ENCODE measurements around the gene NFRKB.
"Not testable (repeated sequence)": the region's sequence is repeated elsewhere in the genome, so short reads cannot be mapped to it uniquely, and the experiment has no call there.

NFRKB gene

DNA sequence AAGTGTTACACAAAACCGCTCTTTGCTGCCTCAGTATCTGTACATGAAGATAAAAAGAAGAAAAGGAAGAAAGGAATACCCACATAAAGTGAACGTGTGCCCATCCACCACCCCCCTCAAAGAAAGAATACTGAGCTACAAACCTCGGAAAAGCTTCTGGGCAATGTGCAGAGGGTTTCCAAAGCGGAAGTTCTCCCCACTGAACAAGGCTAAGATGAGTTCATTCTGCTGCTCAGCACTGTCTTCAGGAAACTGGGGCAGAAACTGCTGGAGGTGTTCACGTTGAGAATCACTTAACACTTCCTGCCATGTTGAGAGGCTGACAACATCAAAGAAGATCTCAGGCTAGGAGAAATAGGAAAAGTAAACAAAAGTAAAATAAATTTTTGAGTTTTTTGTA is 6.9 kb downstream of the NFRKB start:
- no peak for DNase-seq

- DNase-seq = no peak
These were observed 10.0 kb downstream of the NFRKB start for GRCh38 chr11:129885381-129885780.

DNA sequence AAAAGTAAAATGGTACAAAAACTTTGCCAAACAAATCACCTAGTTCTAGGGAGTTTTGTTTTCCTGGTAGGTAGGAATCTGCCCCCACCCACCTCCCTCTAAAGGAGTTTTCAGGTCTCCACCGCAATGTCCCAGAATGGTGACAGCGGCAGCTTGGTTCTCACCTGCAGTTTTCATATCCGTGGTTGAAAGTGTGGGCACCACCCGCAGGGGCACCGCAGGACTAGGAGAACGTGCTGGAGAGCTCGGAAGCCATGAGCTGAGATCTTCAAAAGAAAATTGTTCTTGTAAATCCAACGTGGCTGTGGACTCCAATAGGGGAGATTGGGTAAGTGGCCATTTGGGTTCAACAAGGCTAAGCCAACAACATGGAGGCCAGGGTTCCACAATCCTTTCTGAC is 10.8 kb downstream of the NFRKB start:
- no peak for DNase-seq

GRCh38 chr11:129881570-129882170 is 13.7 kb downstream of the NFRKB start:
- DNase-seq = no peak

DNA sequence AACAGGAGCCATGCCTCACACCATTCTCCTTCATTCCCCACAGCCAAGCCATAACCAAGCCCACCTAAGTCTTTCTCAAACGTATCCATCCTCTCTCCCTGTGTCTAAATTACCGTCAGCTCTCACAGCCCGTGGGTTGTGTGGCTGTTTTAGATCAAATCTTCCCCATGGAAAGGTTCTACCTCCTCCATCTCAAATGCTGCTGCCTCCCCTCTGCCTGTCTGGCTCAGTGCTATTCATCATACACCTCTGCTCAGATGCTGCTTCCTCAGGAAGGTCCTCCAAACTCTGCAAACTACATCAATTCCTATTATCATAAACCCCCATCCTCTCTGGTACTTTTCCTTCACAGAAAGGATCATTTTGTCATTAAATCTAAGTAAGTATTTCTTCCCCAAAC is 15.1 kb downstream of the NFRKB start:
- no peak for DNase-seq

GRCh38 chr11:129871914-129872313 is 23.5 kb downstream of the NFRKB start:
- DNase-seq = no peak

GRCh38 chr11:129868626-129869025 is 26.8 kb downstream of the NFRKB start:
- DNase-seq = not testable (repeated sequence)

GRCh38 chr11:129866311-129866710 is 29.1 kb downstream of the NFRKB start:
- DNase-seq = no peak

DNA sequence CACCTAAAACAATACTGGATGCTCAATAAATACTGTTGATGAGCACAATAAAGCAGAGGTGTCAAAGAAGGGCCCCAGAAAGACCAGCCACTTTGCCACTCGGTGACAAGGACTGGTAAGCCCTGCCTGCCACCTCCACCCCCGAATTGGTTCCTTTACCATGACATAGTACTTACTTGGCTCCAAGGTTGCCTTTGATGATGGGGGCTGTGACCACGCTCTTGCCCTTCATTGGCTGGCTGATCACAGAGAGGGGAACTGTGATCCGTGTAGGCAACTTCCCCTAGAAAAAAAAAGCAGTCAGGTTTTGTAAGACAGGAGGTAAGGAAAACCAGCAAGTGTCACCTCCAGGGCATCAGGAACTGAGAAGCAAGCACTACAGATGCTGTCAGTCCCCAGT is 29.7 kb downstream of the NFRKB start:
- no peak for DNase-seq

- DNase-seq = no peak
These were observed 30.6 kb downstream of the NFRKB start for GRCh38 chr11:129864811-129865210.

DNA sequence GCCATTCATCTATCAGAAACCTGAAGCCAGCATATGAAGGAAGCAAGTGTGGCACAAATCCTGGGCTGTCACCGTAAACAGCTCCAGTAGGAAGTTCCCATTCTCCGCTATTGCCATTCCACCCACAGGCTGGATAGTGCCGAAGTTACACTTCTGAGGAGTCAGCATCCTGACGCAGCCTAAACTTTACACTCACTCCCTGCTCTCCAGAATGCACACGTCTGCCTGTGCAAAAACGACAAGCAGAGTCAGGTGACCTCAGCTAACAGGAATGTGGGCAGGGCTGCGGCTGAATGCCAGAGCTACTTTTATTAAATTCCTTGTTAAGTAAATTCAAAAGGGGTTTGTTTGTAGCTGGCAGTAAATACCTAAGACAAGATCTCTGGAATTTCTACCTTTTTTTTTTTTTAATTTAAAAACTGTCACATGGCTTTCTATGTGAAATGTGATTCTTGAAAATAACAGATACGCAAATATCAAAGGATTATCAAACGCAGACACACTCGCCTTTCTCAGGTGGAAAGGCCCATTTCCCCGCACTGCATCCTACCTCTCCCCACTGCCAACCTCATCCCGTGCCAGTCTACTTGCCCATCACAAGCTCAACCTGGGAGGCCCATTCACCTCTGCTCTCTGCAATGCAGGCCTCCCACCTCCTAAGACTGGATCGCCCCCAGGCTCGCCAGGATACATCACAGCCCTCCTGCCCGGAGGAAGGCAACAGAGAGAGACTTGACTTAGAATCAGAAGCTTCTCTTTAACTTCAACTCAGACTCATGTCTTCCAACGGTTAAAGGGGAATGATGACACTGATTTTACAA is 33.5 kb downstream of the NFRKB start:
- DNase-seq = no peak

- no peak for DNase-seq
These were observed 39.3 kb downstream of the NFRKB start for GRCh38 chr11:129856036-129856435.

- peak; percentile 1 for DNase-seq
These were observed 40.3 kb downstream of the NFRKB start for GRCh38 chr11:129855086-129855485.

- no peak for DNase-seq
These were observed 41.1 kb downstream of the NFRKB start for GRCh38 chr11:129854232-129854805.

DNA sequence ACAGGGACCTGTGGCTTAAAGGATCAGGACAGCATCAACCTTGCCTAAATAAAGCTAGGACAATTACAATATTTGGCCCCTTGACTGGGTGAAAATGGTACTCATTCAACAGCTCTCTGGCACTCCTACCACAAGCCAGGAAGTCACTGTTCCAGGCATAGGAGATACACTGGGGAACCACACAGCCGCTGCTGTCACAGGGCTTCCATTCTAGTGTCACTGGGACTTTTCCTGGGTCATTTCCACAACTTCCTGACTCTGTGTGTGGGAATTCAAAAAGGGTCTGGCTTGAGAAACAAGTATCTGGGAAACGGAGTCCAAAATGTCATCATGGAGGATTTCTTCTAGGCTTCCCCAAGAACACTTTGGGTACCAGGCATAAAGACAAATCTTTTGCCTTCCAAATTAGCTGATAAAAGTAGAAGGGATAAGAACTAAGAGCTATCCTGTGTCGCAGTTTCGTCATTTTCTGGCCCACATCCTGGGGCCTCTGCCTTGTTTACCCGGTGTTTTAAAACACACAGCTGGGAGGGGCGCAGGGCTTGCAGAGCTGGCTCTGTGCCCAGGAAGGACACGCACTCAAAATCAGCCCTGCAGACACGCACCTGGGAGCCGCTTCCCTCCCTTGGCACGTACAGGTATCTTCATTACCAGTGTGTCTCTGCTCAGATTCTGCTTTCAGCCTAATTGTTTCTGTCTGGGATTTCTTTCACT is 41.7 kb downstream of the NFRKB start:
- DNase-seq = peak; percentile 65

- no peak for DNase-seq
These were observed 43.1 kb downstream of the NFRKB start for GRCh38 chr11:129852125-129852740.

DNA sequence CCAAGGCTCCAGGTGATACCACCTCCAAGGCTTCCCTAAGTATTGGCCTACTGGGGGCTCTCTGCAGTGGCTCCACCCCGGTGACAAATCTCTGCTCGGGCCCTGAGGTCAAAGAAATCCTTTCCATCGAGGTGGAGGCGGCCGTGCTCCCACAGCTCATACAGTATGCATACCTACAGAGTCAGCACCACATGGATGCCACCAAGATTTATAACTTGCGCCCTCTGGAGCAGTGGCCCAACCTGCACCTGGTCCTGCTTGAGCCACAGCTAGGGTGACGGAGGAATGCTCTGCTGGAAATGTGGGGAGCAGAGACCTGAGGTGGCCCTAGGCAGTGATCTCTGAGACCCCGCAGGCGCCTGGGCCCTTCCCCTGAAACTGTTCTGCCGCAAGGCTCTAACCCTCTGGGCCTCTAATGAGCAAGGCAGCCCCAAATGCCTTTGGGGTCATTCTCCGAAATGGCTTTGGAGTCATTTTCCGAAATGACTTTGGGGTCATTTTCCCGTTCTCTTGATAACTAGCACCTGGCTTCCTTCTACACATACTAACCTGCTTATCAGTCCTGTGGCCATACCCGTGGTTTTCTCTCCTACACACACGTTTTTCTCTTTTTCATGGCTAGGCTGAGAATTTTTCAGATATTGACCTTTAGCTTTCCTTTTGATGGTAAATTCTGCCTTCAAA is 45.8 kb downstream of the NFRKB start:
- DNase-seq = no peak

GRCh38 chr11:129847361-129847760 is 48.0 kb downstream of the NFRKB start:
- DNase-seq = not testable (repeated sequence)

DNA sequence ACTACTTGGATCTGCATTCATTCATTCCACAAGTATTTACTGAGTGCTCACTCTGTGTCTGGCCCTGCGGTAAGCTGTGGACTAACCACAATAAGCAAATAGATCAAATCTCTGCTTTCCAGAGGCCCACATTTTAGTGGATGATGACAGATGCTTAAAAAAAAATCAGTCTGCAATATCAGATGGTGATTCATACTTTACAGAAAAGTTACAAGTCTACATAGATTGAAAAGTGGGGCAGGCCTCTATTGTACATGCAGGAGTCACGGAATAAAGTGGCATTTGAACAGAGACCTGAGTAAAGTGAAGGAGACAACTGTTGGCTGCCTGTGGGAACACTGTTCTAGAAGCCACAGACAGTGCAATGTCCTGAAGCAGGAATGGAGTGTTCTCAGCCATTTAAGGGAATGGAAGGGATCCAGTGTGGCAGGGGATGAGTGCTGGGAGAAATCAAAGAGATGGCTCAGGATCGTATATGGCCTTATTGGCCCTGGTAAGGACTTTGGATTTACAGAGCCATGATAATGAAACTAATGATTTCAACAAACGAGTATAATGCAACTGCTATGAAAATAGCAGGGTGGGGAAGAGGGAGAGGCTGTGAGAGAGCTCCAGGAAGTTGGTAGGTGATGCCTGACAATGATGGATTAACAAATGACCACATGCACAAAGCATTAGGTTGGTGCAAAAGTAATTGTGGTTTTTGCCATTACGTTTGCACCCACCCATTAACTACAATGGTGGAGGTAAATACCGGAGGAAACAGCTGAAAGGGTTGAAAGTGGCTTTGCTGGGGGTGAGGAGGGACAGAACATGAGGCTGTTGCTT is 48.7 kb downstream of the NFRKB start:
- no peak for DNase-seq

Data from NCI-H1436 (cell line).